H1 (cell line): ENCODE measurements around the gene TEAD4. TPM values are rescaled to one million over a fixed set of nuclear protein-coding genes. Genes with fewer than 3 reads are reported as not detected.

ENCODE experiments used
- ATF3 ChIP-seq: IDR thresholded peaks from 2 replicates; pipeline ENCODE4 v1.6.1; 2011; ENCODE audit warnings: low read depth, mild to moderate bottlenecking, low read length; ENCODE audit not compliant: insufficient read depth
- BRCA1 ChIP-seq: IDR thresholded peaks from 2 replicates; pipeline ENCODE4 v1.6.1; 2012; ENCODE audit warnings: low read depth, low read length, improper control_type of control experiment
- CEBPB ChIP-seq: IDR thresholded peaks from 2 replicates; pipeline ENCODE4 v1.6.1; 2012; ENCODE audit warnings: low read depth, low read length
- CHD7 ChIP-seq: fragments of 300-600 bp; sonication (generic); IDR thresholded peaks from 2 replicates; pipeline ENCODE4 v1.7.1; 2012; ENCODE audit warnings: low read length, moderate library complexity, mild to moderate bottlenecking, inconsistent platforms; ENCODE audit not compliant: insufficient replicate concordance
- CREB1 ChIP-seq: IDR thresholded peaks from 2 replicates; pipeline ENCODE4 v1.6.1; 2012; ENCODE audit warnings: inconsistent platforms
- PHF8 ChIP-seq: fragments of 200-600 bp; sonication (generic); conservative IDR thresholded peaks from 2 replicates; pipeline ENCODE4 v1.7.1; 2012; ENCODE audit warnings: low read depth, mild to moderate bottlenecking, inconsistent platforms, low read length, moderate library complexity
- POLR2A ChIP-seq, 2 experiments: IDR thresholded peaks; 1 replicate in 1 of 2; 2 replicates in 1 of 2; pipeline ENCODE4 v1.6.1; 2011; ENCODE audit warnings: low read depth in 2 of 2, low read length in 2 of 2, mild to moderate bottlenecking in 2 of 2; ENCODE audit errors: control extremely low read depth in 1 of 2
- TBP ChIP-seq: IDR thresholded peaks from 2 replicates; pipeline ENCODE4 v1.6.1; 2011; ENCODE audit warnings: low read depth, low read length, improper control_type of control experiment
- polyA plus RNA-seq, 7 experiments: library from polyadenylated mRNA; depleted of rRNA in 3 of 7; stranded (reverse) in 5 of 7; unstranded in 2 of 7; fragments of >200 nt in 5 of 7; fragments of 200-250 nt in 2 of 7; gene quantifications; 1 replicate in 5 of 7; 2 replicates in 1 of 7; 4 replicates in 1 of 7; pipeline versions ENCODE4 v1.2.1 to v1.2.3, GENCODE V29; 2011 to 2013; ENCODE audit warnings: missing spikeins in 2 of 7, mixed read lengths in 2 of 7
- total RNA-seq: library from RNA; stranded (reverse); fragmentation: NEBNext Ultra II Directional; extraction: Animal tissue kit (Norgen Biotek cat#: 25700); gene quantifications from 2 replicates; pipeline ENCODE4 v1.2.1, GENCODE V29; 2021

TEAD4 gene
- total and polyA plus RNA-seq, 2 of the 8 experiments (the other 6 are each of a cell fraction or from before 2014, with no cell fraction given) = 56.7 to 116 TPM

- no peak for TF ChIP-seq CHD7
- TF ChIP-seq POLR2A (IDR thresholded peaks at IDR 0.05; ENCODE audit: control extremely low read depth in 1 of 2, low read depth in 2 of 2, low read length in 2 of 2) = no peak
- no peak for TF ChIP-seq PHF8
- TF ChIP-seq ATF3 = no peak
- TF ChIP-seq CEBPB = no peak
- TF ChIP-seq BRCA1 = no peak
- TF ChIP-seq CREB1 = no peak
- TF ChIP-seq TBP = no peak
These were observed 9.8 kb upstream of the TEAD4 start (continued) for GRCh38 chr12:2949411-2949810.
